Mucosa of descending colon (tissue), 3 donors: ENCODE data around the gene ZNF800. TPM values are rescaled to one million over a fixed set of nuclear protein-coding genes. Genes with fewer than 3 reads are reported as not detected.

Source experiments
- ATAC-seq: fragments of 200-7000 bp; cut with Tn5 transposase; one replicate; pipeline ENCODE4 v1.9.1; 2020; ENCODE audit warnings: mild to moderate bottlenecking, moderate library complexity
- DNase-seq, 3 donors: peaks; one replicate each; pipeline ENCODE4 v3.0.0-alpha.2; 2020
- H3K36me3 ChIP-seq: fragments of 200-600 bp; one replicate; pipeline ENCODE4 v1.8.0; 2021; ENCODE audit warnings: low read depth, mild to moderate bottlenecking
- H3K4me1 ChIP-seq: fragments of 200-600 bp; one replicate; pipeline ENCODE4 v1.8.0; 2021; ENCODE audit warnings: low read depth, mild to moderate bottlenecking
- H3K4me3 ChIP-seq: fragments of 200-600 bp; one replicate; pipeline ENCODE4 v1.8.0; 2021; ENCODE audit warnings: mild to moderate bottlenecking
- H3K9me3 ChIP-seq: fragments of 200-600 bp; one replicate; pipeline ENCODE4 v1.8.0; 2021; ENCODE audit warnings: mild to moderate bottlenecking
- intact Hi-C, 2 donors: fragments of 100-400 bp; cut with DNase I in 1 of 2; cut with micrococcal nuclease in 1 of 2; formaldehyde crosslinking; loops; one replicate each; pipeline versions ENCODE4 v1.11.0 to v1.11.1; 2022; cut with DNase I, micrococcal nuclease
- total RNA-seq, 3 donors: library from RNA; stranded (reverse); fragmentation: NEBNext Ultra II Directional in 2 of 3; extraction: Animal tissue kit (Norgen Biotek cat#: 25700) in 2 of 3; gene quantifications; one replicate each; pipeline versions ENCODE4 v1.2.1 to v1.2.4, GENCODE V29; 2021 to 2023
- TF ChIP-seq, protein P1 (sequence below): fragments of 200-600 bp; IDR thresholded peaks from one replicate; pipeline ENCODE4 v1.8.0; 2022; ENCODE audit warnings: antibody characterized with exemption, mild to moderate bottlenecking
- donor health status: DM: no; HTN: no; CAD: no; lungs with moderate emphysema.
- donor health status: DM: no; HTN: no; CAD: no.
- donor health status: DM: no; HTN: yes; CAD: no.

Gene ZNF800
- total RNA-seq, 3 donors from 2014 or later, result 26.9 to 38.7 (median 35.6) TPM

DNA sequence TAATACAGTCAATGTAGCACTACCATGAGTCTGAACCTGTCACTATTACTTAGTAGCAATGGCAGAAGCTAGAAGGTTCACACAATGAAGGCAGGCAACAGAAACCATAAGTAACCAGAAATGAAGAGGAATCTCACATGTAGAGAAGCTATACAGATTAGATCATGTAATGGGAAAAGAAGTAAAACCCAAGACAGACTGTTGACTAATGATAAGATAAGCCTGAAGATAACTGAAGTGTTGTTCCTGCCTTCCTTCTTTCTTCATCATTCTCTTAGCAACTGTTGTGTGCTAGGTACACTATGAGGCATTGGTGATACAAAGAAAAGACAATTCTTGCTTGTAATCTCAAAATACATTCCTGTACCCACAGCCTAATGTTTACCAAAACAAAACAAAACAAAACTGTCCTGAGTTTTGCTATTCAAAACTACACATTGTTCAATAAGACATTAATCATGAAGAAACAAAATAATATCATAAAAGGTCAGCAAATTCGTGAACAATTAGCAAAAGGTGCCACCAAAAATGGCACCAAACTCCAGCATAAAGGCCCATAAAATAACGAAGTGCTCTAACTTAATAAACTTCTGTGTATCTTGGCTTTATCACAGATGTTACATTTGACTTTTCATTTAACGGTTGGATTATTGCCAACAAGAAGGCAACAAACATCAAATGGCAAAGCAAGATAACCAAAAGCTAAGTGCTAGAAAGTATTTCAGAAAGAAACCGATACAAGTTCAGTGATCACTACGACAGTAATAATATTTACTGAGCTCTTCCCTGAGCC lies 27.1 kb downstream of the ZNF800 start:
- H3K9me3 ChIP-seq, result no peaks in the 10 kb centered on the region
- DNase-seq (no peak), ATAC-seq (no peak)
- intact Hi-C loops, result no loop called here
- no peaks in the 10 kb centered on the region for H3K4me1 ChIP-seq
- no peak overlapping the region for H3K4me3 ChIP-seq
- no peaks in the 10 kb centered on the region for H3K36me3 ChIP-seq
- TF ChIP-seq, protein P1, sequence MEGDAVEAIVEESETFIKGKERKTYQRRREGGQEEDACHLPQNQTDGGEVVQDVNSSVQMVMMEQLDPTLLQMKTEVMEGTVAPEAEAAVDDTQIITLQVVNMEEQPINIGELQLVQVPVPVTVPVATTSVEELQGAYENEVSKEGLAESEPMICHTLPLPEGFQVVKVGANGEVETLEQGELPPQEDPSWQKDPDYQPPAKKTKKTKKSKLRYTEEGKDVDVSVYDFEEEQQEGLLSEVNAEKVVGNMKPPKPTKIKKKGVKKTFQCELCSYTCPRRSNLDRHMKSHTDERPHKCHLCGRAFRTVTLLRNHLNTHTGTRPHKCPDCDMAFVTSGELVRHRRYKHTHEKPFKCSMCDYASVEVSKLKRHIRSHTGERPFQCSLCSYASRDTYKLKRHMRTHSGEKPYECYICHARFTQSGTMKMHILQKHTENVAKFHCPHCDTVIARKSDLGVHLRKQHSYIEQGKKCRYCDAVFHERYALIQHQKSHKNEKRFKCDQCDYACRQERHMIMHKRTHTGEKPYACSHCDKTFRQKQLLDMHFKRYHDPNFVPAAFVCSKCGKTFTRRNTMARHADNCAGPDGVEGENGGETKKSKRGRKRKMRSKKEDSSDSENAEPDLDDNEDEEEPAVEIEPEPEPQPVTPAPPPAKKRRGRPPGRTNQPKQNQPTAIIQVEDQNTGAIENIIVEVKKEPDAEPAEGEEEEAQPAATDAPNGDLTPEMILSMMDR, result no peak

DNA sequence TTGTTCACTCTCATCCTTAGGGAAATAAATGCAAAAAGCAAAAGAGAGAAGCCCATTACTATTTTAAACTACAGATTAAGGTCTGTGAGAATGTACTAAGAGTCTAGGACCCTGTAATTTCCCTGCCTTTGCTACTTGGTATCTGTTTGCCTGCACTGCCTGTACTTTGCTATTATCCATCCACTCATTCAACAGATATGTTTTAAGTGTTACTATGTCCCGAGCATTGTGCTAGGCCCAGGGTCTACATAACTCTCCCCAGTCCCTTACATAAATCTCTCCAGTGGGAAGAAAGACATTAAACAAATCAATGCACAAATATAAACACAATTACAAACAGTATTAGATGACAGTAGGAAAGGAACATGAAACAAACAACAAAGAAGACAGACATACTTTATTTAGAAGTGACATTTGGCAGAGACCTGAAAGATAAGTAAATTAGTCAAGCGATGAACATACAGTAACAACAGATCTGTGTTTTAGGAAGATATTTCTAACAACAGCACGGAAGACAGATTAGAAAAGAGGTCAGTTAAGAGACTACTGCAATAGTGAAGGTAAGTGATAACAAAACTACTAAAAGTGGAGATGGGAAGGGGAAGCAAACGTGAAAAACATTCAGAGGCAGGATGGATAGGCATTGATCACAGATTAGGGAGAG lies 30.0 kb downstream of the ZNF800 start:
- no peak for DNase-seq
- H3K36me3 ChIP-seq, result no peaks in the 10 kb centered on the region
- H3K4me3 ChIP-seq, result no peak overlapping the region
- ATAC-seq, result no peak
- no peaks in the 10 kb centered on the region for H3K9me3 ChIP-seq
- H3K4me1 ChIP-seq, result no peaks in the 10 kb centered on the region
- TF ChIP-seq, protein P1, result no peak
- intact Hi-C loops, result no loop called here

DNA sequence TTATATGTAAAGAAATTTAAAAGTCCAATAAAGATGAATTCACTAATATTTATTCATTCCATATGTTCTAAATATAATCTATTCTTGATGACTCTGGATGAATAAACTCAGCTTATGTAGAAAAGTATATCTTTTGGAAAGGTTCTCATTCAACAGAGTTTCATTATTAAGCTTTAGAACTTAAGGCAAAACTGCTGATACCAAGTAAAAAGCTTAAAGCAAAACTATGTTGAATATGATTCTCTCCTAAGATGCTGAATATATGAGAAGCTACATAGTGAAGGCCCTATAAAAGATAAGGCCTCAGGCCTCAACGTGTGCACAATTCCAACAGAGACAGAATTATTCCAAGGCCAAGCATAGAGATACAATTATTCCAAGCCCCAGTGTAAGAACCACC lies 30.8 kb downstream of the ZNF800 start:
- no peaks in the 10 kb centered on the region for H3K36me3 ChIP-seq
- H3K4me3 ChIP-seq, result no peak overlapping the region
- no peak for ATAC-seq
- TF ChIP-seq, protein P1, result no peak
- H3K9me3 ChIP-seq, result no peaks in the 10 kb centered on the region
- H3K4me1 ChIP-seq, result no peaks in the 10 kb centered on the region
- no peak for DNase-seq
- intact Hi-C loops, result no loop called here

DNA sequence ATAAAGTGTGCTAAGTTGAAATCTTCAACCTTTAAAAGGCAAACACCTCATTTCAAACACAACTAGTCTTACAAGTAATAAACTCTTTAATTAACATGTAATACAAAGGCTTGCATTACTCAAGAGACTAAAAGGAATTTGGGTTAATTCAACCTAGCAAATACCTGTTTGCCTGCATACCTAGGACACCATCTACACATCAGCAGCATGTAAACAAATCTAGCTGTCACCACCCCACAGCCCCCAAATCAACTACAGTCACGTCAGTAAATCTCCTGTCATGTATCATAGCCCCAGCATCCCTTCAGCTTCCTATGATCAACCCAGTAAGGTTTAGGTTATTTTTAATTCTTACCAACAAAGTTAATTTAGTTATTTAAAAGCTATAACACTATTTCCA lies 33.5 kb downstream of the ZNF800 start:
- Histone ChIP-seq H3K36me3 (no peaks in the 10 kb centered on the region), H3K4me3 (no peak overlapping the region), H3K4me1 (no peaks in the 10 kb centered on the region), H3K9me3 (no peaks in the 10 kb centered on the region)
- TF ChIP-seq, protein P1, result no peak
- DNase-seq, result no peak
- no peak for ATAC-seq
- intact Hi-C loops, result no loop called here

DNA sequence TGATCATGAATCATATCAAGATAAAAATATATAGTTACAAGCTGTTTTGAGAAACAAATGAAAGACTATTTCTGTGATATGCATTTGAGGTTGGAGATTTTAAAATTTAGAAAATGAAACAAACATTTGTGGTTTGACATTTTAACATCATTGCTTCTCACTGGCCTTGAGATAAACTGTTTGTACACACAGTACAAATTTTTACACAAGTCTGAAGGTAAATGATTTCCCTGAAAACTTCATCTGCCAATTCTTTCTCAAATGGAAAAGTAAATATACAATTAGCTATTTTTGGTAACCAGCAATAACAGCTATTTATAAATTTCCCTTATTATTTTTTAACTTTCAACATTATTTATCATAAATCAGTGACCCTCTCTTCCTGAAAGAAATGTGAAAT lies 38.6 kb downstream of the ZNF800 start:
- TF ChIP-seq, protein P1, result no peak
- DNase-seq, result no peak
- no peak for ATAC-seq
- intact Hi-C loops, result no loop called here
- no peaks in the 10 kb centered on the region for H3K9me3 ChIP-seq
- H3K36me3 ChIP-seq, result no peaks in the 10 kb centered on the region
- no peak overlapping the region for H3K4me3 ChIP-seq
- H3K4me1 ChIP-seq, result no peaks in the 10 kb centered on the region
